ENCODE data around the gene CDH23.

- TF ChIP-seq CTCF (IDR thresholded peaks at IDR 0.05; ENCODE audit: low read length), result no peak
- no peak for TF ChIP-seq EZH2 (optimal IDR thresholded peaks at IDR 0.05; ENCODE audit: low read depth, low read length)
These were observed 51.4 kb downstream of the CDH23 start for GRCh38 chr10:71448146-71448545.

All from MM.1S (cell line).